HG03108 (cell line): ENCODE data around the gene ZNF18.
"Not testable (repeated sequence)": the region's sequence is repeated elsewhere in the genome, so short reads cannot be mapped to it uniquely, and the experiment has no call there.

Experiments used
- ATAC-seq: cut with Tn5 transposase; IDR thresholded peaks from one replicate; pipeline ENCODE4 v1.9.1; 2021; ENCODE audit warnings: moderate library complexity; ENCODE audit not compliant: unreplicated experiment

Gene ZNF18

DNA sequence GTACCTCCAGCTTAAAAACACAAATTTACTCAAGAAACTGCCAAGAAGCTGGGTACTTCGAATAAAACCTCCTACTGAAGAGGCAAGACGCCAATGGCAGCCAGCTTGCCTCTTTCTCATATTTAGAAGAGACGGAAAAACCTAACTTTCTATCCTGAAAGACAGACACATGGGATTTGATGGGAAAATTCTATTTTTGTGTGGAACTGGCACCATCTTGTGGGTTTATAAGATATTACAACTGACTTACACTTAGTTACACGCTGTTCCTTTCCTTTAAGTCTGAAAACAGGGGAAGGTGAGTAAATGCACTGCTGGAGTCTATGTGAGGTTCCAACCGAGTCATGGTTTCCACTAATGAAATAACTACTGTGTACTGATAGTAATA, 10.3 kb downstream of the ZNF18 start:
- ATAC-seq, result no peak

DNA sequence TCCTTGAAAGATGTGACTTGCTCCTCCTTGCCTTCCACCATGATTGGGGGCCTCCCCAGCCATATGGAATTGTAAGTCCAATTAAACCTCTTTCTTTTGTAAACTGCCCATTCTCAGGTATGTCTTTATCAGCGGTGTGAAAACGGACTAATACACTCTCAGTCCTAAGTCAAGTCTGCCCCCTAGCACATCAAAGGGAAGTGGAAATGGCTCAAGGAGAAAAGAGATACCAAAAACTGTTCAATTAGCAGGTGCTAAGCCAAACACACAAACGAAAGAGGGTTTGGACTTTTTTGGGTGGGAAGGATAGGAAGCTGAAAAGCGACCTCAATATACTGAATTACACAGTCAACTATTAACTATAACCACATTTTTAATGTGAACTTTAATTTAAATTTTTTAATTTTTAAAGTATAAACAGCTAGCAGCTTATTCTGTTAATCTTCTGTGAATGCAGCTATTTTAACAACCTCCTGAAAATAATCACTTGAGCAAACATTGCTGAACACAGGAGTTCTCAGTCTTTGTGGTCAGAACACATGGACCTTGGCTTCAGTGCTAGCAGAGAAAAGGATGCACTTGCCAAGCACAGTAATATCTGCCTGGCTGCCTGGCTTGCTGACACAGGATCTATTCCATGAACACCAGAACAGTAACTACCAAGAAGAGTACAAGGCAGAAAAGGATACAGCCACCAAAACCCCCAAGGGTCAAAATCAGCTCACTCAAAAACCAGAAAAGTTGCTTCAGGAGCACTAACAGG, 10.9 kb downstream of the ZNF18 start:
- no peak for ATAC-seq

GRCh38 chr17:11981862-11982261, 15.4 kb downstream of the ZNF18 start:
- ATAC-seq, result no peak

- no peak for ATAC-seq
Observed at GRCh38 chr17:11980813-11981212, 16.5 kb downstream of the ZNF18 start.

DNA sequence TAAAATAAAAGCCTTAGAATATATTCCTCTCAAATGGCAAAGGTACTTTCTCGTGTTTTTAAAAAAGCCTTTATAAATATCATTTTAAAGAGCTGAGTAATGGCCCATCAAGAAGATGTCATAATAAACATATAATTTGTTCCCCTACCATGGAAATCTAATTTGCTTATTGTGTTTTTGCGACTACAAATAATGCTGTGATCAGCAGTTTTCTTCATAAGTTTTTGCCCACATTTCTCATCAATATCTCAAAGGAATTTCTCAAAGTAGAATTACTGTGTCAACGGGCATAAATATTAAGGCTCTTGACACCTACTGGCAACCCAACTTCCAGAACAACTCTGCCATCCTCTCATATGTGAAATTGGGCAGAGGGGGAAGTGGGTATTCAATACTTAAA, 17.5 kb downstream of the ZNF18 start:
- ATAC-seq, result no peak

- not testable (repeated sequence) for ATAC-seq
Observed at GRCh38 chr17:11972741-11973140, 24.5 kb downstream of the ZNF18 start.

DNA sequence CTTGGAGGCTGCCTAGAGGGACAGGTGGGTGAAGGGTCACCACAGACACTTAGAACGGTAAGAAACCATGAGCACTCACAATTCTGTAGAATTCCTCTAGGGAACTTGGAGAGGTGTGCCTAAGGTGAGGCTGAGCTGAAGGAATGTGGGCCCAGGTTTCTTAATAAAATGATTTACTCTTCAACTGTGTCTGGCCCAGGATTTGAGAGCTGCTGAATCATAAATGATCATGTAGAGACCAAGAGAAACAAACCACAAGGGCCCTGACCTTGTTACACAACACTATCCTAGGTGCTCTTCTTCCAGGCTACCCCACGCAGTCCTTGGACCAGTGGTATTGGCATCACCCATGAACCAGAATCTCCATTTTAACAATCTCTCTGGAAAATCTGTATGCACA, 27.7 kb downstream of the ZNF18 start:
- no peak for ATAC-seq

DNA sequence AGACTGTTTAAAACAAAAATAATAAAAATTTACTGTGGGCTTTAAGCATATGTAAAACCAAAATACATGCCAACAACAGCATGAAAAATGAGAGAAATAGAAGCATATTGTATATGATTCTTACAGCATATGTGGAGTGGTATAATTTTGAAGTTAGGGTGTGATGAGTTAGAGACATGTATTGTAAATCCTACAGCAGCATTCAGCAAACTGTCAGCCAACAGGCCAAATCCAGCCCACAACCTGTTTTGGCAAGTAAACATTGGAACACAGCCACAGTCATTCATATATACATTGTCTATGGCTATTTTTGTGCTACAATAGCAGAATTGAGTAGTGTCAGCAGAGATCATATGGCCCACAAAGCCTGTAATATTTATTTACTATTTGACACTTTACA, 42.3 kb downstream of the ZNF18 start:
- no peak for ATAC-seq

- no peak for ATAC-seq
Observed at GRCh38 chr17:11953924-11954323, 43.4 kb downstream of the ZNF18 start.

- ATAC-seq, result no peak
Observed at GRCh38 chr17:11952610-11953009, 44.7 kb downstream of the ZNF18 start.

- no peak for ATAC-seq
Observed at GRCh38 chr17:11950771-11951519, 46.3 kb downstream of the ZNF18 start.

DNA sequence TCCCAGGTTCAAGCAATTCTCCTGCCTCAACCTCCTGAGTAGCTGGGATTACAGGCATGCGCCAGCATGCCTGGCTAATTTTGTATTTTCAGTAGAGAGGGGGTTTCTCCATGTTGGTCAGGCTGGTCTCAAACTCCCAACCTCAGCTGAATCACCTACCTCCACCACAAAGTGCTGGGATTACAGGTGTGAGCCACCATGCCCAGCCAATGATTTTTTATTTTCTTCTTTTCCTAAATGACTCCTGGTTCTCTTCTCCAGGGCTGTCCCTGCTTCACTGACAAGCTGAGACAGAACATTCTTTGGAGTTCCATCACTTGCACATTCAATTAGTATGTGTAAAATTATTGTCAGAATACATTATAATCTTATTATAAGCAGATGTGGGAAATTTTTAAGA, 47.7 kb downstream of the ZNF18 start:
- not testable (repeated sequence) for ATAC-seq

- no peak for ATAC-seq
Observed at GRCh38 chr17:11948789-11949188, 48.5 kb downstream of the ZNF18 start.

GRCh38 chr17:11944587-11944986, 52.7 kb downstream of the ZNF18 start:
- ATAC-seq, result no peak

- no peak for ATAC-seq
Observed at GRCh38 chr17:11943759-11944347, 53.4 kb downstream of the ZNF18 start.

DNA sequence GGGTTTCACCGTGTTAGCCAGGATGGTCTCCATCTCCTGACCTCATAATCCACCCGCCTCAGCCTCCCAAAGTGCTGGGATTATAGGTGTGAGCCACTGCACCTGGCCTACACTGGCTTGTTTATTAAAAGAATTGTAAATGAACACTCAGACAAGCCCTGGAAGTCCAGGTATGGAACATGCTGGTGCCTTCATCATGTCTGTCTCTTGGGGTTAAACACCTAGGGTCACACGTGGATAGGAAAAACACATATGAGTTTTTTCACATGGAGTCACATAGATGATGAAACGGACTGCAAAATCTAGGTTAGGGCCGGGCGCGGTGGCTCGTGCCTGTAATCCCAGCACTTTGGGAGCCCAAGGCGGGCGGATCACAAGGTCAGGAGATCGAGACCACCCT, 54.2 kb downstream of the ZNF18 start:
- ATAC-seq, result not testable (repeated sequence)

DNA sequence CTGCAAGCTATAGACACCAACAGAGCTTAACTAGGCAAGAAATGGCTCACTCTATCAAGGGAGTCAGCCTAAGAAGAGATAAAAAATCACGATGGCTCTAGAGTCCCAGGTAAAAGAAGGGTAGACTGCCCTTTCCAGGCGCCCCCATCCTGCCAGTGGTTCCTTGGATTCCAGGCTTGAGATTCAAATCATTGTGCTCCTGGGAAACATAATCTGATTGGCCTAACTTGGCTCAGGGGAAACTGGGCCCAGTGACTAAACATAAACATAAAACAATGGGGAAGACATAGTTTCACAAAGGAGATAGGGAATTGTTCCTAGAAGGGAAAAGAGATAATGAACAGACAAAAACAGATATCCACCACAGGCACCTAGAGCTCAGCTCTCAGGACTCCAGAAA, 56.4 kb downstream of the ZNF18 start:
- no peak for ATAC-seq

GRCh38 chr17:11935734-11936406, 61.4 kb downstream of the ZNF18 start:
- ATAC-seq, result no peak

- ATAC-seq, result no peak
Observed at GRCh38 chr17:11932337-11932898, 64.9 kb downstream of the ZNF18 start.

- ATAC-seq, result no peak
Observed at GRCh38 chr17:11928436-11928835, 68.8 kb downstream of the ZNF18 start.
